ENCODE results near the gene CDC5L.
"Not testable (repeated sequence)": the region's sequence is repeated elsewhere in the genome, so short reads cannot be mapped to it uniquely, and the experiment has no call there.

Gene CDC5L

DNA sequence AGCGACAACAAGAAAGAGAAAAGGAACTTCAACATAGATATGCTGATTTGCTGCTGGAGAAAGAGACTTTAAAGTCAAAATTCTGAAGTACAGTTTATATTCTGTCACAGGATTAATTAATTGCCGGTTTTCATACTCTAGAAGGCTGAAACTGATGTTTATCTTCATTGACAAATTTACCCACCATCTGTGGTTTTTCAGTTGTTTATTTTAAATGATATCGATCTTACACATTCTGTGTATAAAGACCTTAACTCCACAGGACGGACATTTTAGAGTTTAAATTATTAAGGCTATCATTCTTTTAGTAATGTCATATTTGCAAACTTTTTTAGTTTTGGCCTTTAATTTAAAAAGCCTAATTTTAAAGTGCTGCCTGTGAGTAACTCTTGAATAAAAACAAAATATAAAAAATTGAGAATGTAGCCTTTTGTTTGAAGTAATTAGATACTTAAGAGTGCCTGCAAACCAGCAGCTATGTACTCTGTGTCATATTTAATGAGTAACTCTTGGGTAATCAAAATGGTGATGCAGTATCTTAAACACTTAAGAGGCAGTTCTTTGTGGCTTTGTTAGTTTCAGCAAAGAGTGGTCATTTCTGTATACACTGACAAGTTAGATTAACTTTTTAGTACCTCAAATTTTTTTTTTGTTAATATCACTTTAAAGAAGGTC is 59.3 kb downstream of the CDC5L start:
- no peaks in the 10 kb centered on the region for H3K27me3 ChIP-seq (ENCODE audit: insufficient read depth, low read length, poor library complexity)
- no peak overlapping the region for H2AFZ ChIP-seq (ENCODE audit: low read depth, low read length)
- peaks cover 73% of the 10 kb centered on the region for H3K36me3 ChIP-seq (ENCODE audit: insufficient read depth, low read length)
- no peak overlapping the region for H3K9ac ChIP-seq (ENCODE audit: low read depth, low read length)
- H3K79me2 ChIP-seq (ENCODE audit: insufficient read depth, low read length) = peaks cover 19% of the 10 kb centered on the region
- peaks cover 15% of the 10 kb centered on the region for H3K9me3 ChIP-seq (ENCODE audit: insufficient read depth, low read length, severe bottlenecking)
- H4K20me1 ChIP-seq (ENCODE audit: insufficient read depth, low read length) = peaks cover 12% of the 10 kb centered on the region; the same call in 1 of the 2 replicates
- TF ChIP-seq, protein P1, sequence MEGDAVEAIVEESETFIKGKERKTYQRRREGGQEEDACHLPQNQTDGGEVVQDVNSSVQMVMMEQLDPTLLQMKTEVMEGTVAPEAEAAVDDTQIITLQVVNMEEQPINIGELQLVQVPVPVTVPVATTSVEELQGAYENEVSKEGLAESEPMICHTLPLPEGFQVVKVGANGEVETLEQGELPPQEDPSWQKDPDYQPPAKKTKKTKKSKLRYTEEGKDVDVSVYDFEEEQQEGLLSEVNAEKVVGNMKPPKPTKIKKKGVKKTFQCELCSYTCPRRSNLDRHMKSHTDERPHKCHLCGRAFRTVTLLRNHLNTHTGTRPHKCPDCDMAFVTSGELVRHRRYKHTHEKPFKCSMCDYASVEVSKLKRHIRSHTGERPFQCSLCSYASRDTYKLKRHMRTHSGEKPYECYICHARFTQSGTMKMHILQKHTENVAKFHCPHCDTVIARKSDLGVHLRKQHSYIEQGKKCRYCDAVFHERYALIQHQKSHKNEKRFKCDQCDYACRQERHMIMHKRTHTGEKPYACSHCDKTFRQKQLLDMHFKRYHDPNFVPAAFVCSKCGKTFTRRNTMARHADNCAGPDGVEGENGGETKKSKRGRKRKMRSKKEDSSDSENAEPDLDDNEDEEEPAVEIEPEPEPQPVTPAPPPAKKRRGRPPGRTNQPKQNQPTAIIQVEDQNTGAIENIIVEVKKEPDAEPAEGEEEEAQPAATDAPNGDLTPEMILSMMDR (IDR thresholded peaks at IDR 0.05; ENCODE audit: borderline replicate concordance, extremely low read depth, low read length, poor library complexity, severe bottlenecking) = no peak
- no peak for TF ChIP-seq EZH2 (IDR thresholded peaks at IDR 0.05; ENCODE audit: borderline replicate concordance, low read depth, low read length, severe bottlenecking)
- no peak for ATAC-seq (ENCODE audit: insufficient read depth, low read depth)
- no peak overlapping the region for H3K4me2 ChIP-seq (ENCODE audit: insufficient read depth, low read length)
- H3K4me3 ChIP-seq (ENCODE audit: low read depth in 1 of 2, low read length in 2 of 2) = no peak overlapping the region
- 0 out of 2 replicates have a peak, but pooled peaks cover 4% of the 10 kb centered on the region for H3K4me1 ChIP-seq (ENCODE audit: insufficient read depth, low read length)
- no peak overlapping the region for H3K27ac ChIP-seq (ENCODE audit: low read length)
- no peak for DNase-seq

GRCh38 chr6:44449181-44449580 is 61.7 kb downstream of the CDC5L start:
- H3K9me3 ChIP-seq (ENCODE audit: insufficient read depth, low read length, severe bottlenecking); H3K9ac ChIP-seq (ENCODE audit: low read depth, low read length); H3K4me1 ChIP-seq (ENCODE audit: insufficient read depth, low read length); H4K20me1 ChIP-seq (ENCODE audit: insufficient read depth, low read length); ATAC-seq (ENCODE audit: insufficient read depth, low read depth); H3K4me3 ChIP-seq (ENCODE audit: low read depth in 1 of 2, low read length in 2 of 2); H2AFZ ChIP-seq (ENCODE audit: low read depth, low read length); DNase-seq; H3K27me3 ChIP-seq (ENCODE audit: insufficient read depth, low read length, poor library complexity); H3K79me2 ChIP-seq (ENCODE audit: insufficient read depth, low read length); H3K27ac ChIP-seq (ENCODE audit: low read length); H3K4me2 ChIP-seq (ENCODE audit: insufficient read depth, low read length): not testable (repeated sequence)
- H3K36me3 ChIP-seq (ENCODE audit: insufficient read depth, low read length) = peaks cover 64% of the 10 kb centered on the region

- no peak for TF ChIP-seq EZH2 (IDR thresholded peaks at IDR 0.05; ENCODE audit: borderline replicate concordance, low read depth, low read length, severe bottlenecking)
- TF ChIP-seq, protein P1 (IDR thresholded peaks at IDR 0.05; ENCODE audit: borderline replicate concordance, extremely low read depth, low read length, poor library complexity, severe bottlenecking) = no peak
- Histone ChIP-seq H4K20me1 (ENCODE audit: insufficient read depth, low read length) (no peaks in the 10 kb centered on the region; the same call in 1 of the 2 replicates), H3K4me3 (ENCODE audit: low read depth in 1 of 2, low read length in 2 of 2) (no peak overlapping the region), H2AFZ (ENCODE audit: low read depth, low read length) (no peak overlapping the region), H3K4me1 (ENCODE audit: insufficient read depth, low read length) (no peaks in the 10 kb centered on the region), H3K9ac (ENCODE audit: low read depth, low read length) (no peak overlapping the region), H3K79me2 (ENCODE audit: insufficient read depth, low read length) (no peaks in the 10 kb centered on the region), H3K4me2 (ENCODE audit: insufficient read depth, low read length) (no peak overlapping the region), H3K36me3 (ENCODE audit: insufficient read depth, low read length) (peaks cover 35% of the 10 kb centered on the region), H3K27ac (ENCODE audit: low read length) (no peak overlapping the region), H3K27me3 (ENCODE audit: insufficient read depth, low read length, poor library complexity) (no peaks in the 10 kb centered on the region), H3K9me3 (ENCODE audit: insufficient read depth, low read length, severe bottlenecking) (no peaks in the 10 kb centered on the region)
- DNase-seq (no peak), ATAC-seq (ENCODE audit: insufficient read depth, low read depth) (no peak)
These were observed 64.5 kb downstream of the CDC5L start for GRCh38 chr6:44451803-44452695.

DNA sequence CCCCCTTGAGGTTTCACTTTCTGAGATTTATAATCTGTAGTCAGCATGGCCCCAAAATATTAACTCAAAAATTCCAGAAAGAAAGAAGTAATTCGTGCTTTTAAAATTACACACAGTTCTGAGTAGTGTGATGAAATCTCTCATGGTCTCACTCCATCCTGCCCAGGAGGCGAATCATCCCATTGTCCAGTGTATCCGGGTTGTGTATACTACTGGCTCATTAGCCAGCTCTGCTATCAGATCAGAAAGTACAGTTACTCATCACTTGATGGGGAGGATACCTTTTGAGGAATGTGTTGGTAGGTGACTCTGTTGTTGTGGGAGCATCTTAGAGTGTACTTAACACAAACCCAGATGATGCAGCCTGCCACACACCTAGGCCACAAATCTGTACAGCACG is 65.2 kb downstream of the CDC5L start:
- H4K20me1 ChIP-seq (ENCODE audit: insufficient read depth, low read length) = no peaks in the 10 kb centered on the region; the same call in 1 of the 2 replicates
- no peaks in the 10 kb centered on the region for H3K79me2 ChIP-seq (ENCODE audit: insufficient read depth, low read length)
- H3K9me3 ChIP-seq (ENCODE audit: insufficient read depth, low read length, severe bottlenecking) = no peaks in the 10 kb centered on the region
- no peak overlapping the region for H2AFZ ChIP-seq (ENCODE audit: low read depth, low read length)
- no peak for TF ChIP-seq EZH2 (IDR thresholded peaks at IDR 0.05; ENCODE audit: borderline replicate concordance, low read depth, low read length, severe bottlenecking)
- TF ChIP-seq, protein P1 (IDR thresholded peaks at IDR 0.05; ENCODE audit: borderline replicate concordance, extremely low read depth, low read length, poor library complexity, severe bottlenecking) = no peak
- no peak overlapping the region for H3K9ac ChIP-seq (ENCODE audit: low read depth, low read length)
- no peaks in the 10 kb centered on the region for H3K27me3 ChIP-seq (ENCODE audit: insufficient read depth, low read length, poor library complexity)
- peaks cover 29% of the 10 kb centered on the region for H3K36me3 ChIP-seq (ENCODE audit: insufficient read depth, low read length)
- H3K4me3 ChIP-seq (ENCODE audit: low read depth in 1 of 2, low read length in 2 of 2) = no peak overlapping the region
- H3K27ac ChIP-seq (ENCODE audit: low read length) = no peak overlapping the region
- DNase-seq (no peak), ATAC-seq (ENCODE audit: insufficient read depth, low read depth) (no peak)
- no peaks in the 10 kb centered on the region for H3K4me1 ChIP-seq (ENCODE audit: insufficient read depth, low read length)
- H3K4me2 ChIP-seq (ENCODE audit: insufficient read depth, low read length) = no peak overlapping the region

Measured in DND-41 (cell line).